ENCODE measurements around the gene C19orf12. TPM values are rescaled to one million over a fixed set of nuclear protein-coding genes. Genes with fewer than 3 reads are reported as not detected.

The C19orf12 gene
- total RNA-seq, 4 donors from 2014 or later, result 8.5 to 35.0 (median 31.5) TPM

DNA sequence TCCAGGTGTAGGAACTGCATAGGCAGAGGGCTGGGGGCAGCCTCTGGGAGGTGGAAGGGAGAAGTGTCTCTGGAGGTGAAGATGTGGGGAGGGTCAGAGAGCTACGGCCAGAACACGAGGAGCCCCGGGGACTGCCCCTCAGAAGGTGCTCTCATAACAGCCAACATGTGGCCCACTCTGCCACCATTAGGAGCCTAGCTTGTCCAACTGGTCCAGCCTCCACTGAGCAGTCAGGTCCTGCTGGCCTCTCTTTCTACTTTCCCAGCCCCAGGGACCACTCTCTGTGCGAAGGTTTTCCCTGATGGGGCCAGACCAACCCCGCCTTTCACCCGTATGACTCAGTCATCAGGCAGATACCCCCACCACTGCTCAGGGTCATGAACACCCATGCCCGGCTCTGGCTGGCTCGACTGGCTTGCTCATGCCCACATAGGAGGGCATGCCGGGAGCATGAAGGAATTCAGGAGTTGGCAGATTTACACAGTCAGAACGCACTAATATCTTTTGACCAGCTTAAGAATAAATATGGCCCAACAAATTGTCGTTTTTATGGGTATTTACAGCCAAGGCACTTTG is 37.5 kb upstream of the C19orf12 start:
- Histone ChIP-seq H3K27ac (no peak overlapping the region), H3K9me3 (no peaks in the 10 kb centered on the region), H3K4me3 (no peak overlapping the region), H3K4me1 (no peaks in the 10 kb centered on the region), H3K27me3 (no peaks in the 10 kb centered on the region), H3K36me3 (no peaks in the 10 kb centered on the region)
- TF ChIP-seq, protein P1, sequence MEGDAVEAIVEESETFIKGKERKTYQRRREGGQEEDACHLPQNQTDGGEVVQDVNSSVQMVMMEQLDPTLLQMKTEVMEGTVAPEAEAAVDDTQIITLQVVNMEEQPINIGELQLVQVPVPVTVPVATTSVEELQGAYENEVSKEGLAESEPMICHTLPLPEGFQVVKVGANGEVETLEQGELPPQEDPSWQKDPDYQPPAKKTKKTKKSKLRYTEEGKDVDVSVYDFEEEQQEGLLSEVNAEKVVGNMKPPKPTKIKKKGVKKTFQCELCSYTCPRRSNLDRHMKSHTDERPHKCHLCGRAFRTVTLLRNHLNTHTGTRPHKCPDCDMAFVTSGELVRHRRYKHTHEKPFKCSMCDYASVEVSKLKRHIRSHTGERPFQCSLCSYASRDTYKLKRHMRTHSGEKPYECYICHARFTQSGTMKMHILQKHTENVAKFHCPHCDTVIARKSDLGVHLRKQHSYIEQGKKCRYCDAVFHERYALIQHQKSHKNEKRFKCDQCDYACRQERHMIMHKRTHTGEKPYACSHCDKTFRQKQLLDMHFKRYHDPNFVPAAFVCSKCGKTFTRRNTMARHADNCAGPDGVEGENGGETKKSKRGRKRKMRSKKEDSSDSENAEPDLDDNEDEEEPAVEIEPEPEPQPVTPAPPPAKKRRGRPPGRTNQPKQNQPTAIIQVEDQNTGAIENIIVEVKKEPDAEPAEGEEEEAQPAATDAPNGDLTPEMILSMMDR (IDR thresholded peaks at IDR 0.05), result no peak
- no peak for TF ChIP-seq POLR2A (IDR thresholded peaks at IDR 0.05)
- DNase-seq, result no peak
- intact Hi-C loops (cut with DNase I; ENCODE audit: low total_unique reads), result no loop called here

DNA sequence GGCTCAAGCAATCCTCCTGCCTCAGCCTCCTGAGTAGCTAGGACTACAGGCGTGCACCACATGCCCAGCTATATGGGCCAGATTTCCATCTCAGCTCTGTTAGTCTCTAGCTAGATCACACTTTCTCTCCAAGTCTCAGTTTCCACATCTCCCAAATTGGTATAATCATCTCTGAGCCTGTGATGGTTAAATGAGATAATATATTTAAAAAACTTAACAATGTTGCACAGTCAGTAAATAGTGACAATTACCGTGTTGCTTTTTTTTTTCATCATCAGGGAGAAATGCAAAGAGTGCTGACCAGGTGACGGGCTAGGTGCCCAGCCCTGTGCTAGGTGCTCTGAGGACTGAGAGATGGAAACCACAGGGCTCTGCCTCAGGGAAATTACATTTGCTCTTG is 36.9 kb upstream of the C19orf12 start:
- Histone ChIP-seq H3K9me3 (no peaks in the 10 kb centered on the region), H3K27me3 (no peaks in the 10 kb centered on the region), H3K27ac (no peak overlapping the region), H3K36me3 (no peaks in the 10 kb centered on the region), H3K4me3 (no peak overlapping the region), H3K4me1 (no peaks in the 10 kb centered on the region)
- no peak for DNase-seq
- intact Hi-C loops (cut with DNase I; ENCODE audit: low total_unique reads), result no loop called here
- no peak for TF ChIP-seq POLR2A (IDR thresholded peaks at IDR 0.05)
- TF ChIP-seq, protein P1 (IDR thresholded peaks at IDR 0.05), result no peak

DNA sequence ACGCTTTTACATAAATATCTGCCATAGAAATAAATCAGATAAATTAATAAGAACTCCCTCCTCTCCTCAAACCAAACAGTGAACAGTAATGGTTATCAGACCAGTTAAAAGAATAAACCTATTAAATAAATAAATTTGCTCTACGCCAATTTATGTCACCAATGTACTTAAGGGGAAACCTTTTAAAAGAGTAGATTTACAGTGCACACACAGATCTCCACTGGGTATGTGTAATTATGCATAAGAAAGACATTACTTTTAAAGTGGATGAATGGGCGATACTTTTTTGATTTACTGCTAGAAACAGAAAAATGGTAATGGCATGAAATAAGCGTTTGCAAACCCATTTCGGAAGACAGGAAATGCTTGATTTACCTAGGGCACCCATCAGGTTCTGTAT is 34.9 kb upstream of the C19orf12 start:
- Histone ChIP-seq H3K4me3 (no peak overlapping the region), H3K36me3 (no peaks in the 10 kb centered on the region), H3K27ac (no peak overlapping the region), H3K9me3 (no peaks in the 10 kb centered on the region), H3K27me3 (no peaks in the 10 kb centered on the region), H3K4me1 (no peaks in the 10 kb centered on the region)
- DNase-seq, result no peak
- intact Hi-C loops (cut with DNase I; ENCODE audit: low total_unique reads), result no loop called here
- no peak for TF ChIP-seq POLR2A (IDR thresholded peaks at IDR 0.05)
- TF ChIP-seq, protein P1 (IDR thresholded peaks at IDR 0.05), result no peak

DNA sequence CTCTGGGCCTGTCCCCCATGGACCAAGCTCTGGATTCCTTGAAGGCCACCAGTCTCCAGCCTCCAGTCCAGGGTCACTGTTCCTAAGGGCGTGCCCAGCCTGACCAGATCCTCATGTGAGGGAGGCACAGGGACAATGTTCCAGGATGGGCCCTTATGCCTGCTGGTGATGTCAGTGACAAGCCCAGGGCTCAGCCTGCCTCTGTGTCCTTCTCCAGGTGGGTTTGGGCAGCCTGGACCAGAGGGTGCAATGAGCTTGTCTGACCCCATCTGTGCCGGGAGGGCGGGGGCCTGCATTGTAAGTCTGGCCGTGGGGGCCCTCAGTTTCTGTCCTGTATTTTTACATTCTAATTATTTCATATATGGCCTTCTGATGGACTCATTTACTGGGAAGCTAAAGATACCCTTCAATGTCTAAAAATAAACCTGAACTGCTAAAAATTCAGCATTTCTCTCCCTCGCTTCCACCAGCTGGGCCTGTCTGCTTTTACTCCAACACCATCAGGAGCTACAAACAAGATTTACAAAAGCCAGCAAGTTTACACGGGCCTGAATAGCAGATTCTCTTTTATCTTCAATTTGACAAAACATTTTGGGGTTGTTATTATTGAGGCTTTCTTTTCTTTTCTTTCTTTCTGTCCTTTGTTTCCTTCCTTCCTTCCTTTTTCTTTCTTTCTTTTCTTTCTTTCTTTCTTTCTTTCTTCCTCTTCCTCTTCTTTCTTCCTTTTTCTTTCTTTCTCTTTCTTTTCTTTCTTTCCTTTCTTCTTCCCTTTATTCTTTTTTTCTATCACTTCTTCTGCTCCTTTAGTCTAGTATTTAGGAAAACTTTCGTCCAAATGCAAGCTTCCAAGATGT is 34.2 kb upstream of the C19orf12 start:
- TF ChIP-seq, protein P1 (IDR thresholded peaks at IDR 0.05), result no peak
- TF ChIP-seq POLR2A (IDR thresholded peaks at IDR 0.05), result no peak
- no peak for DNase-seq

DNA sequence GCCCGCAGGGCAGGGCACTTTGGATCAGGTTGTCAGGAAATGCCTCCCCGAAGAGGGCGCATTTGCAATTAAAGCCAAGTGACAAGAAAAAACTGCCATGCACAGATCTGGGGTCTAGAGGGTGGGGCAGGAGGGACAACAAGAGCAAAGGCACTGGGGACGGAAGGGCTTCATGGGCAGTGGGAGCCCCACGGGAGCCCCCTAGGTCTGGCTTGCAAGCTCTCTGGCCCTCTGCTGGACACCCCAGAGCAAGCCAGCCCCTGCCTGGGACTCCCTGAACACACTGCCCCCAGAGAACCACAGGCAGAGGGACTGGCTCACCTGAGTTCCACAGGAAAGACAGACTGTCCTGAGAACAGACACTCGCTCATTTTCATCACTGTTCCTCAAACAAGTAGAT is 30.2 kb upstream of the C19orf12 start:
- H3K27me3 ChIP-seq, result no peaks in the 10 kb centered on the region
- H3K27ac ChIP-seq, result no peak overlapping the region
- H3K4me1 ChIP-seq, result no peaks in the 10 kb centered on the region
- intact Hi-C loops (cut with DNase I; ENCODE audit: low total_unique reads), result no loop called here
- no peak overlapping the region for H3K4me3 ChIP-seq
- TF ChIP-seq, protein P1 (IDR thresholded peaks at IDR 0.05), result no peak
- TF ChIP-seq POLR2A (IDR thresholded peaks at IDR 0.05), result no peak
- H3K9me3 ChIP-seq, result no peaks in the 10 kb centered on the region
- H3K36me3 ChIP-seq, result no peaks in the 10 kb centered on the region
- no peak for DNase-seq

More for the DNA sequence above, 34.2 kb upstream of the C19orf12 start:
- Histone ChIP-seq H3K4me3 (no peak overlapping the region), H3K27ac (no peak overlapping the region), H3K9me3 (no peaks in the 10 kb centered on the region), H3K4me1 (no peaks in the 10 kb centered on the region), H3K27me3 (no peaks in the 10 kb centered on the region), H3K36me3 (no peaks in the 10 kb centered on the region)
- intact Hi-C loops (cut with DNase I; ENCODE audit: low total_unique reads), result no loop called here
